PC-3 (cell line): ENCODE measurements around the gene UQCC2. TPM values are rescaled to one million over a fixed set of nuclear protein-coding genes. Genes with fewer than 3 reads are reported as not detected.
A peak's percentile ranks its signal among the peaks of the same experiment; 100 is the strongest.

Source experiments
- ATAC-seq: fragments of 200-7000 bp; cut with Tn5 transposase; 2 replicates; pipeline ENCODE4 v1.9.1; 2020; ENCODE audit warnings: mild to moderate bottlenecking, moderate library complexity
- Bru-seq: library from RNA; stranded (reverse); fragments of 400-500 nt; gene quantifications from one replicate; lab custom pipeline; 2021; lab: Mats Ljungman, UMichigan
- BruChase-seq, 2 experiments: library from RNA; stranded (reverse); fragments of 400-500 nt; gene quantifications; one replicate each; lab custom pipeline; 2021; lab: Mats Ljungman, UMichigan
- BruUV-seq: library from RNA; stranded (reverse); fragments of 400-500 nt; replicated peaks from 2 replicates; lab custom pipeline; 2021; lab: Mats Ljungman, UMichigan
- CTCF ChIA-PET: fragments of 300-600 bp; sonication (Branson Sonifier 250); formaldehyde crosslinking; loops from one replicate; lab custom pipeline; 2022; ENCODE audit warnings: antibody characterized with exemption; lab: Charles Lee
- POLR2A ChIA-PET: fragments of 300-600 bp; sonication (Branson Sonifier 250); formaldehyde crosslinking; loops from one replicate; lab custom pipeline; 2022; ENCODE audit warnings: antibody characterized with exemption; ENCODE audit not compliant: unreplicated experiment; lab: Charles Lee
- DNase-seq: peaks from one replicate; pipeline ENCODE4 v3.0.0-alpha.2; 2015
- H2AFZ ChIP-seq: fragments of 300-600 bp; sonication (generic); 2 replicates; pipeline ENCODE4 v1.6.0; 2016; ENCODE audit warnings: antibody characterized with exemption, low read length
- H3F3A ChIP-seq: fragments of 300-600 bp; sonication (generic); one replicate; pipeline ENCODE4 v1.6.0; 2017; ENCODE audit warnings: antibody characterized with exemption, low read length, control low read depth, mild to moderate bottlenecking; ENCODE audit not compliant: unreplicated experiment
- H3K27ac ChIP-seq: fragments of 300-600 bp; sonication (generic); 2 replicates; pipeline ENCODE4 v1.5.1; 2016; ENCODE audit warnings: mild to moderate bottlenecking, low read length
- H3K27me3 ChIP-seq: fragments of 300-600 bp; sonication (generic); 2 replicates; pipeline ENCODE4 v1.6.1; 2016; ENCODE audit warnings: low read length, mixed read lengths
- H3K36me3 ChIP-seq: fragments of 300-600 bp; sonication (generic); 2 replicates; pipeline ENCODE4 v1.6.1; 2016; ENCODE audit warnings: low read depth, mixed run types, low read length, mixed read lengths
- H3K4me1 ChIP-seq: fragments of 300-600 bp; sonication (generic); 2 replicates; pipeline ENCODE4 v1.5.1; 2016; ENCODE audit warnings: low read length; ENCODE audit not compliant: insufficient read depth
- H3K4me2 ChIP-seq: fragments of 300-600 bp; sonication (generic); 2 replicates; pipeline ENCODE4 v1.6.0; 2016; ENCODE audit warnings: low read length
- H3K4me3 ChIP-seq: fragments of 300-600 bp; sonication (generic); 2 replicates; pipeline ENCODE4 v1.5.1; 2016; ENCODE audit warnings: mild to moderate bottlenecking, low read length, mixed read lengths
- H3K79me2 ChIP-seq: fragments of 300-600 bp; sonication (generic); 2 replicates; pipeline ENCODE4 v1.6.1; 2017; ENCODE audit warnings: low read length, mixed read lengths
- H3K9ac ChIP-seq: fragments of 300-600 bp; sonication (generic); 2 replicates; pipeline ENCODE4 v1.6.0; 2016; ENCODE audit warnings: mild to moderate bottlenecking, low read length
- H3K9me2 ChIP-seq: fragments of 300-600 bp; sonication (generic); replicated peaks from 2 replicates; pipeline ENCODE4 v1.6.1; 2016; ENCODE audit warnings: mixed run types, low read length, mixed read lengths
- H3K9me3 ChIP-seq: fragments of 300-600 bp; sonication (generic); 2 replicates; pipeline ENCODE4 v1.6.1; 2016; ENCODE audit warnings: low read length, mixed read lengths
- H4K20me1 ChIP-seq: fragments of 300-600 bp; sonication (generic); 2 replicates; pipeline ENCODE4 v1.6.1; 2016; ENCODE audit warnings: low read length, mixed read lengths
- EZH2 ChIP-seq: fragments of 300-600 bp; sonication (generic); IDR thresholded peaks from one replicate; pipeline ENCODE4 v1.6.1; 2017; ENCODE audit warnings: antibody characterized with exemption, mild to moderate bottlenecking, low read length; ENCODE audit not compliant: unreplicated experiment
- EZH2phosphoT487 ChIP-seq: fragments of 300-600 bp; sonication (generic); IDR thresholded peaks from 2 replicates; pipeline ENCODE4 v1.6.1; 2018; ENCODE audit warnings: mild to moderate bottlenecking, antibody characterized with exemption, low read length, borderline replicate concordance
- intact Hi-C: fragments of 100-400 bp; cut with micrococcal nuclease; formaldehyde crosslinking; loops from 2 replicates; pipeline ENCODE4 v1.9.0; 2023
- long read RNA-seq: library from polyadenylated mRNA; unstranded; transcript quantifications from one replicate; pipeline ENCODE4 v2.0.0, GENCODE V29; 2021; ENCODE audit not compliant: unreplicated experiment
- total RNA-seq: library from RNA; depleted of rRNA; stranded (reverse); fragments of >200 nt; gene quantifications from 2 replicates; pipeline ENCODE4 v1.2.3, GENCODE V29; 2014; rRNA removed
- TF ChIP-seq, protein P1 (sequence below): fragments of 300-600 bp; sonication (generic); conservative IDR thresholded peaks from 2 replicates; pipeline ENCODE4 v1.5.1; 2017; ENCODE audit warnings: antibody characterized with exemption, low read depth, mild to moderate bottlenecking, low read length

UQCC2 gene
- total RNA-seq, result 70.0 and 107 TPM in 2 replicates
- percentile 86 among the genes with signal in this experiment for Bru-seq, nascent RNA
- percentile 75 among the genes with signal in this experiment for BruChase-seq, experiment 1, labeled RNA remaining after a 6-hour chase
- percentile 79 among the genes with signal in this experiment for BruChase-seq, experiment 2, labeled RNA remaining after a 2-hour chase
- long read RNA-seq, full-length matches to known transcripts, result 113 of 126 reads
- long read RNA-seq, partial matches to known transcripts, result 6 of 126 reads
- long read RNA-seq, other reads (novel, unspliced or antisense), result 7 of 126 reads

DNA sequence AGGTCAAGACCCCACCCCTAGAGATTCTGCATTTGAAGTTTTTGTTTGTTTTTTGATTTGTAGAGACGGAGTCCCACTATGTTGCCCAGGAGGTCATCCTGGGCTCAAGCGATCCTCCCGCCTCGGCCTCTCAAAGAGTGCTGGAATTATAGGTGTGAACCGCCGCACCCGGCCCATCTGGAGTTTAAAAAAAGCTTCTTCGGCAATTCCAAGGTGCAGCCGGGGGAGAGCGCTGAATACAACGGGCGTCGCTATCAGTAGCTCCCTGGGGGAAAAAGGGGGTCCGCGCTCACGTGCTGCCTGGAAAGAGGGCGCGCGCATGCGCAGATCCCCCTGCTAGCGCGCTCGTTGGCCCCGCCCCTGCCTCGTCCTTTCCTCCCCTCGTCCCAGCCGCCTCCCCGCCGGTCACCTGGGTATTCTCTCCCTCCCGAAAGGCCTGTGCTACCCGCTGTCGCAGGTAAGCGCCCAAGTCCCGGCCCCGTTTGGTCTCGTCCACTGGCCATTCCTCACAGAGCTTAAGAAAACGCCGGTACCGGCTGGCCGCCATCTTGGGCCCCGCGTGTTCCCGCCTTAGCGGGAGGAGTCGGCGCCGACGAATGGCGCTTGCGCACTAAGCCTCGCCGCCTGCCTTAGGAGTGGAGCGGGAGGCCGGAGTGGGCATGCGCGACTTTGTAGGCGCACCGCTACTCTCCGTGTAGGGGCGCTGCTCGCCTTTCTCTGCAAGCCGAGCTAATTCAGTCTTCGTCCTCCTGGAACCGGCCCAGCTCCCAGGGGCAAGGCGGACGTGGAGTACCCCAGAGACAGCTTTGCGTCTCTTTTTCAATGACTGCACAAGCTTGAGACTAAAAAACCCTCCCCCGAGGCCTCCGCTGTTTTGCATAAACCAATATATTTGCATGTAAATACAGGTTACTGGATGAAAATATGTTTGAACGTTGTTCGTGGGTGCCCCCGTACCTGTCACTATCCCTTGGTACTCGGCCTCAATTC lies at the start of gene UQCC2:
UQCC2 (minus strand) TSS at position 561 of the 990 bp plus-strand sequence; CDS start at position 547, 14 bp downstream.
- BruUV-seq, result TSS peak; percentile 61
- no peak for TF ChIP-seq EZH2
- TF ChIP-seq, protein P1, sequence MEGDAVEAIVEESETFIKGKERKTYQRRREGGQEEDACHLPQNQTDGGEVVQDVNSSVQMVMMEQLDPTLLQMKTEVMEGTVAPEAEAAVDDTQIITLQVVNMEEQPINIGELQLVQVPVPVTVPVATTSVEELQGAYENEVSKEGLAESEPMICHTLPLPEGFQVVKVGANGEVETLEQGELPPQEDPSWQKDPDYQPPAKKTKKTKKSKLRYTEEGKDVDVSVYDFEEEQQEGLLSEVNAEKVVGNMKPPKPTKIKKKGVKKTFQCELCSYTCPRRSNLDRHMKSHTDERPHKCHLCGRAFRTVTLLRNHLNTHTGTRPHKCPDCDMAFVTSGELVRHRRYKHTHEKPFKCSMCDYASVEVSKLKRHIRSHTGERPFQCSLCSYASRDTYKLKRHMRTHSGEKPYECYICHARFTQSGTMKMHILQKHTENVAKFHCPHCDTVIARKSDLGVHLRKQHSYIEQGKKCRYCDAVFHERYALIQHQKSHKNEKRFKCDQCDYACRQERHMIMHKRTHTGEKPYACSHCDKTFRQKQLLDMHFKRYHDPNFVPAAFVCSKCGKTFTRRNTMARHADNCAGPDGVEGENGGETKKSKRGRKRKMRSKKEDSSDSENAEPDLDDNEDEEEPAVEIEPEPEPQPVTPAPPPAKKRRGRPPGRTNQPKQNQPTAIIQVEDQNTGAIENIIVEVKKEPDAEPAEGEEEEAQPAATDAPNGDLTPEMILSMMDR, result peak; percentile 79

GRCh38 chr6:33759887-33760629 lies 48.6 kb upstream of the UQCC2 start:
- DNase-seq, result no peak
- TSS peak; percentile 93 for BruUV-seq
- CTCF ChIA-PET, result interaction anchor here (0.7 to 1.8 kb wide), 2 partner anchors 12 to 48 kb away, joined by 4 to 13 read pairs; partner anchors contain the start of gene UQCC2

More for the DNA sequence above, at the start of gene UQCC2:
- peaks cover 39% of the 10 kb centered on the region for H3K79me2 ChIP-seq
- ChIA-PET POLR2A (interaction anchor here (0.6 kb wide), 2 partner anchors 185 to 499 kb away, joined by 3 to 4 read pairs; no protein-coding TSS in a partner anchor), CTCF (interaction anchor here (0.5 to 1.7 kb wide), 21 partner anchors 8 to 1516 kb away, joined by 3 to 13 read pairs (median 4); partner anchors contain the start of genes BAK1 and SPDEF)
- peaks cover 24% of the 10 kb centered on the region for H3K4me1 ChIP-seq
- DNase-seq, result peak; percentile 98
- peaks cover 22% of the 10 kb centered on the region; the same call in 1 of the 2 replicates for H3K36me3 ChIP-seq
- H3K27me3 ChIP-seq, result no peaks in the 10 kb centered on the region
- H4K20me1 ChIP-seq, result no peaks in the 10 kb centered on the region
- H3F3A ChIP-seq, result no peaks in the 10 kb centered on the region
- peak within 1 kb of the TSS; percentile 86 for H3K4me3 ChIP-seq
- no peaks in the 10 kb centered on the region for H3K9me2 ChIP-seq
- intact Hi-C loops, result loop anchor here (1.0 to 2.0 kb wide), 2 partner anchors 33 to 51 kb away; no protein-coding TSS in a partner anchor
- ATAC-seq, result peak; percentile 93
- H3K9me3 ChIP-seq, result no peaks in the 10 kb centered on the region
- H2AFZ ChIP-seq, result peak within 1 kb of the TSS; percentile 97
- peak within 1 kb of the TSS; percentile 90 for H3K27ac ChIP-seq
- peak within 1 kb of the TSS; percentile 99 for H3K9ac ChIP-seq
- H3K4me2 ChIP-seq, result peak within 1 kb of the TSS; percentile 93

More at GRCh38 chr6:33759887-33760629, 48.6 kb upstream of the UQCC2 start:
- Histone ChIP-seq H3K27me3 (no peaks in the 10 kb centered on the region), H3K79me2 (no peaks in the 10 kb centered on the region), H3K4me2 (no peak overlapping the region), H3K4me1 (peaks cover 15% of the 10 kb centered on the region), H3F3A (no peaks in the 10 kb centered on the region), H3K9ac (no peak overlapping the region), H3K9me2 (no peaks in the 10 kb centered on the region), H2AFZ (no peak overlapping the region), H4K20me1 (no peaks in the 10 kb centered on the region), H3K27ac (no peak overlapping the region), H3K9me3 (no peaks in the 10 kb centered on the region), H3K36me3 (no peaks in the 10 kb centered on the region), H3K4me3 (no peak overlapping the region)
- intact Hi-C loops, result loop anchor here (10.0 kb wide), 1 partner anchor 265 kb away; no protein-coding TSS in a partner anchor
- POLR2A ChIA-PET, result interaction anchor here (0.5 kb wide), 1 partner anchor 43 kb away, joined by 3 read pairs; no protein-coding TSS in a partner anchor
- TF ChIP-seq EZH2, result no peak
- no peak for TF ChIP-seq EZH2phosphoT487
- TF ChIP-seq, protein P1, result no peak
- no peak for ATAC-seq
